Liver (tissue), 3 donors: ENCODE measurements around the gene MGAT4C.

Experiments used
- CTCF ChIP-seq: fragments of 150-350 bp; IDR thresholded peaks from 2 replicates; pipeline ENCODE4 v1.5.1; 2017; ENCODE audit warnings: improper control_type of control experiment, low read depth, low read length; ENCODE audit not compliant: missing input control
- FOXA1 ChIP-seq: IDR thresholded peaks from 2 replicates; pipeline ENCODE4 v1.6.1; 2016; ENCODE audit warnings: antibody characterized with exemption
- HNF4A ChIP-seq, 2 donors: conservative IDR thresholded peaks; 2 replicates each; pipeline ENCODE4 v1.6.1; 2016; ENCODE audit warnings: antibody characterized with exemption in 2 of 2, mild to moderate bottlenecking in 2 of 2
- RAD21 ChIP-seq, 2 donors: IDR thresholded peaks; 2 replicates each; pipeline ENCODE4 v1.6.1; 2016; ENCODE audit warnings: antibody characterized with exemption in 2 of 2, mild to moderate bottlenecking in 2 of 2
- REST ChIP-seq: IDR thresholded peaks from 2 replicates; pipeline ENCODE4 v1.6.1; 2016; ENCODE audit warnings: antibody characterized with exemption, mild to moderate bottlenecking
- RXRA ChIP-seq, 2 donors: IDR thresholded peaks; 2 replicates each; pipeline ENCODE4 v1.6.1; 2017 to 2018; ENCODE audit warnings: antibody characterized with exemption in 2 of 2, mild to moderate bottlenecking in 1 of 2
- TAF1 ChIP-seq: conservative IDR thresholded peaks from 2 replicates; pipeline ENCODE4 v1.6.1; 2016; ENCODE audit warnings: antibody characterized with exemption, mild to moderate bottlenecking
- YY1 ChIP-seq: IDR thresholded peaks from 2 replicates; pipeline ENCODE4 v1.6.1; 2016; ENCODE audit warnings: antibody characterized with exemption, mild to moderate bottlenecking
- TF ChIP-seq, protein P1 (sequence below): IDR thresholded peaks from 2 replicates; pipeline ENCODE4 v1.6.1; 2016; ENCODE audit warnings: antibody characterized with exemption
- TF ChIP-seq, protein P2 (sequence below): IDR thresholded peaks from 2 replicates; pipeline ENCODE4 v1.6.1; 2016; ENCODE audit warnings: antibody characterized with exemption
- TF ChIP-seq, protein P3 (sequence below): IDR thresholded peaks from 2 replicates; pipeline ENCODE4 v1.6.1; 2016; ENCODE audit warnings: antibody characterized with exemption
- donor health status: healthy.
- donor health status: healthy.

GRCh38 chr12:86254399-86255107, 1.6 kb downstream of the MGAT4C start:
- TF ChIP-seq, protein P1, sequence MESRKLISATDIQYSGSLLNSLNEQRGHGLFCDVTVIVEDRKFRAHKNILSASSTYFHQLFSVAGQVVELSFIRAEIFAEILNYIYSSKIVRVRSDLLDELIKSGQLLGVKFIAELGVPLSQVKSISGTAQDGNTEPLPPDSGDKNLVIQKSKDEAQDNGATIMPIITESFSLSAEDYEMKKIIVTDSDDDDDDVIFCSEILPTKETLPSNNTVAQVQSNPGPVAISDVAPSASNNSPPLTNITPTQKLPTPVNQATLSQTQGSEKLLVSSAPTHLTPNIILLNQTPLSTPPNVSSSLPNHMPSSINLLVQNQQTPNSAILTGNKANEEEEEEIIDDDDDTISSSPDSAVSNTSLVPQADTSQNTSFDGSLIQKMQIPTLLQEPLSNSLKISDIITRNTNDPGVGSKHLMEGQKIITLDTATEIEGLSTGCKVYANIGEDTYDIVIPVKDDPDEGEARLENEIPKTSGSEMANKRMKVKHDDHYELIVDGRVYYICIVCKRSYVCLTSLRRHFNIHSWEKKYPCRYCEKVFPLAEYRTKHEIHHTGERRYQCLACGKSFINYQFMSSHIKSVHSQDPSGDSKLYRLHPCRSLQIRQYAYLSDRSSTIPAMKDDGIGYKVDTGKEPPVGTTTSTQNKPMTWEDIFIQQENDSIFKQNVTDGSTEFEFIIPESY = no peak
- TF ChIP-seq CTCF = no peak
- no peak for TF ChIP-seq HNF4A (conservative IDR thresholded peaks at IDR 0.05)
- TF ChIP-seq FOXA1 = no peak
- TF ChIP-seq, protein P2, sequence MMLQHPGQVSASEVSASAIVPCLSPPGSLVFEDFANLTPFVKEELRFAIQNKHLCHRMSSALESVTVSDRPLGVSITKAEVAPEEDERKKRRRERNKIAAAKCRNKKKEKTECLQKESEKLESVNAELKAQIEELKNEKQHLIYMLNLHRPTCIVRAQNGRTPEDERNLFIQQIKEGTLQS = no peak
- no peak for TF ChIP-seq REST
- TF ChIP-seq RAD21 (IDR thresholded peaks at IDR 0.05) = no peak
- TF ChIP-seq, protein P3, sequence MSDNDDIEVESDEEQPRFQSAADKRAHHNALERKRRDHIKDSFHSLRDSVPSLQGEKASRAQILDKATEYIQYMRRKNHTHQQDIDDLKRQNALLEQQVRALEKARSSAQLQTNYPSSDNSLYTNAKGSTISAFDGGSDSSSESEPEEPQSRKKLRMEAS = no peak
- TF ChIP-seq YY1 = no peak
- TF ChIP-seq RXRA (IDR thresholded peaks at IDR 0.05) = no peak
- no peak for TF ChIP-seq TAF1
